Measurements from ENCODE around the gene DDX42. TPM values are rescaled to one million over a fixed set of nuclear protein-coding genes. Genes with fewer than 3 reads are reported as not detected.

Gene DDX42
- total RNA-seq, 1 experiment from 2014 or later: 184 TPM

DNA sequence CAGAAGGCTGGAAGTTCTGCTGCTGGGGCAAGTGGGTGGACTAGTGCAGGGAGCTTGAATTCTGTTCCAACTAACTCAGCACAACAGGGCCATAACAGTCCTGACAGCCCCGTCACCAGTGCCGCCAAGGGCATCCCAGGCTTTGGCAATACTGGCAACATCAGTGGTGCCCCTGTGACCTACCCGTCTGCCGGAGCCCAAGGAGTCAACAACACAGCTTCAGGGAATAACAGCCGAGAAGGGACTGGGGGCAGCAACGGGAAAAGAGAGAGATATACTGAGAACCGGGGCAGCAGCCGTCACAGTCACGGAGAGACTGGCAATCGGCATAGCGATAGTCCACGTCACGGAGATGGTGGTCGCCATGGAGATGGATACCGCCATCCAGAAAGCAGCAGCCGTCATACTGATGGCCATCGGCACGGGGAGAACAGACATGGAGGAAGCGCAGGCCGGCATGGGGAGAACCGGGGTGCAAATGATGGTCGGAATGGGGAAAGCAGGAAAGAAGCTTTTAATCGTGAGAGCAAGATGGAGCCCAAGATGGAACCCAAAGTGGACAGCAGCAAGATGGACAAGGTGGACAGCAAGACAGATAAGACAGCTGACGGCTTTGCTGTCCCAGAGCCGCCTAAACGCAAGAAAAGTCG lies 43.9 kb downstream of the DDX42 start:
- no peak for DNase-seq
- Mint-ChIP-seq H3K4me1 (no peaks in the 10 kb centered on the region), H3K36me3 (ENCODE audit: insufficient read depth in 1 of 3, low read depth in 3 of 3) (peaks cover 48 to 100% (median 97%) of the 10 kb centered on the region in 3 experiments), H3K4me3 (no peak overlapping the region), H3K9me3 (no peaks in the 10 kb centered on the region), H3K27ac (peak overlapping the region in 1 of 3 experiments; percentile 23; a peak in 2 of 7 replicates), H3K27me3 (ENCODE audit: low read depth) (no peaks in the 10 kb centered on the region; the same call in 1 of the 2 replicates)
- Histone ChIP-seq H3K23me2 (ENCODE audit: insufficient read length, low read depth, low read length, poor library complexity, severe bottlenecking) (no peaks in the 10 kb centered on the region), H4K91ac (ENCODE audit: insufficient read length, low read depth, low read length) (no peak overlapping the region), H3K9ac (ENCODE audit: extremely low read depth, insufficient read length, low read length) (no peak overlapping the region), H3K4me1 (ENCODE audit: insufficient read depth, low read length) (no peaks in the 10 kb centered on the region), H3K23ac (ENCODE audit: insufficient read length, low read depth, low read length) (no peak overlapping the region), H3K79me1 (ENCODE audit: insufficient read depth, low read depth, low read length, poor library complexity, severe bottlenecking) (no peaks in the 10 kb centered on the region), H3K27ac (ENCODE audit: insufficient read length, low read depth, low read length) (no peak overlapping the region), H2BK12ac (ENCODE audit: insufficient read length, low read depth, low read length) (no peak overlapping the region), H2AK5ac (ENCODE audit: insufficient read length, low read length) (no peak overlapping the region), H4K20me1 (ENCODE audit: control insufficient read depth, insufficient read depth, insufficient read length) (no peaks in the 10 kb centered on the region), H2AFZ (ENCODE audit: low read length) (no peak overlapping the region), H2BK20ac (ENCODE audit: low read depth, low read length, poor library complexity, severe bottlenecking) (no peak overlapping the region), H3K9me3 (ENCODE audit: control insufficient read depth, low read depth, low read length) (no peaks in the 10 kb centered on the region), H3K14ac (ENCODE audit: insufficient read depth, low read length) (no peak overlapping the region), H3K4me2 (ENCODE audit: insufficient read depth, insufficient read length, low read length) (no peak overlapping the region), H4K8ac (replicated peaks; ENCODE audit: insufficient read length, low read depth, low read length) (no peak overlapping the region), H3K27me3 (ENCODE audit: insufficient read depth, low read length) (no peaks in the 10 kb centered on the region), H2BK120ac (ENCODE audit: low read depth, low read length, poor library complexity, severe bottlenecking) (no peak overlapping the region), H4K5ac (ENCODE audit: insufficient read length, low read depth, low read length) (no peak overlapping the region), H3K56ac (ENCODE audit: insufficient read length, low read depth, low read length) (no peak overlapping the region), H3K18ac (ENCODE audit: insufficient read length, low read depth, low read length) (no peak overlapping the region), H3T11ph (ENCODE audit: low read length) (no peak overlapping the region), H3K79me2 (ENCODE audit: insufficient read depth, low read length) (no peaks in the 10 kb centered on the region), H3K4ac (ENCODE audit: low read depth, low read length) (no peak overlapping the region), H2BK15ac (ENCODE audit: low read depth, low read length) (no peak overlapping the region), H2BK5ac (ENCODE audit: insufficient read length, low read length) (no peak overlapping the region)
- WGBS (ENCODE audit: extremely low coverage, insufficient read length, low lambda C conversion rate): no CpG with 5 or more reads among the region's 27 CpGs
- TF ChIP-seq, protein P1, sequence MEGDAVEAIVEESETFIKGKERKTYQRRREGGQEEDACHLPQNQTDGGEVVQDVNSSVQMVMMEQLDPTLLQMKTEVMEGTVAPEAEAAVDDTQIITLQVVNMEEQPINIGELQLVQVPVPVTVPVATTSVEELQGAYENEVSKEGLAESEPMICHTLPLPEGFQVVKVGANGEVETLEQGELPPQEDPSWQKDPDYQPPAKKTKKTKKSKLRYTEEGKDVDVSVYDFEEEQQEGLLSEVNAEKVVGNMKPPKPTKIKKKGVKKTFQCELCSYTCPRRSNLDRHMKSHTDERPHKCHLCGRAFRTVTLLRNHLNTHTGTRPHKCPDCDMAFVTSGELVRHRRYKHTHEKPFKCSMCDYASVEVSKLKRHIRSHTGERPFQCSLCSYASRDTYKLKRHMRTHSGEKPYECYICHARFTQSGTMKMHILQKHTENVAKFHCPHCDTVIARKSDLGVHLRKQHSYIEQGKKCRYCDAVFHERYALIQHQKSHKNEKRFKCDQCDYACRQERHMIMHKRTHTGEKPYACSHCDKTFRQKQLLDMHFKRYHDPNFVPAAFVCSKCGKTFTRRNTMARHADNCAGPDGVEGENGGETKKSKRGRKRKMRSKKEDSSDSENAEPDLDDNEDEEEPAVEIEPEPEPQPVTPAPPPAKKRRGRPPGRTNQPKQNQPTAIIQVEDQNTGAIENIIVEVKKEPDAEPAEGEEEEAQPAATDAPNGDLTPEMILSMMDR (conservative IDR thresholded peaks at IDR 0.05): no peak
